GM19438 (cell line): ENCODE data around the gene ARVCF.

Source experiments
- ATAC-seq: cut with Tn5 transposase; IDR thresholded peaks from one replicate; pipeline ENCODE4 v1.9.1; 2021; ENCODE audit warnings: low read depth; ENCODE audit not compliant: unreplicated experiment

ARVCF gene

GRCh38 chr22:19921544-19922081 is 95.0 kb downstream of the ARVCF start:
- no peak for ATAC-seq
